Esophagus squamous epithelium (tissue), 4 donors: Measurements from ENCODE around the gene MINDY4B.

Source experiments
- POLR2A ChIP-seq, 4 donors: fragments of 450-650 bp; IDR thresholded peaks; one replicate each; pipeline ENCODE4 v1.6.1; 2017; ENCODE audit warnings: antibody characterized with exemption in 4 of 4, mild to moderate bottlenecking in 4 of 4, moderate library complexity in 3 of 4
- TF ChIP-seq, protein P1 (sequence below), 6 experiments: fragments of 450-650 bp in 4 of 6; fragments of 200-600 bp in 2 of 6; sonication (generic) in 2 of 6; IDR thresholded peaks; one replicate each; pipeline ENCODE4 v1.5.1; 2016 to 2019; ENCODE audit warnings: antibody characterized with exemption in 6 of 6, mild to moderate bottlenecking in 4 of 6, moderate library complexity in 4 of 6

- TF ChIP-seq, protein P1, sequence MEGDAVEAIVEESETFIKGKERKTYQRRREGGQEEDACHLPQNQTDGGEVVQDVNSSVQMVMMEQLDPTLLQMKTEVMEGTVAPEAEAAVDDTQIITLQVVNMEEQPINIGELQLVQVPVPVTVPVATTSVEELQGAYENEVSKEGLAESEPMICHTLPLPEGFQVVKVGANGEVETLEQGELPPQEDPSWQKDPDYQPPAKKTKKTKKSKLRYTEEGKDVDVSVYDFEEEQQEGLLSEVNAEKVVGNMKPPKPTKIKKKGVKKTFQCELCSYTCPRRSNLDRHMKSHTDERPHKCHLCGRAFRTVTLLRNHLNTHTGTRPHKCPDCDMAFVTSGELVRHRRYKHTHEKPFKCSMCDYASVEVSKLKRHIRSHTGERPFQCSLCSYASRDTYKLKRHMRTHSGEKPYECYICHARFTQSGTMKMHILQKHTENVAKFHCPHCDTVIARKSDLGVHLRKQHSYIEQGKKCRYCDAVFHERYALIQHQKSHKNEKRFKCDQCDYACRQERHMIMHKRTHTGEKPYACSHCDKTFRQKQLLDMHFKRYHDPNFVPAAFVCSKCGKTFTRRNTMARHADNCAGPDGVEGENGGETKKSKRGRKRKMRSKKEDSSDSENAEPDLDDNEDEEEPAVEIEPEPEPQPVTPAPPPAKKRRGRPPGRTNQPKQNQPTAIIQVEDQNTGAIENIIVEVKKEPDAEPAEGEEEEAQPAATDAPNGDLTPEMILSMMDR (IDR thresholded peaks at IDR 0.05): no peak
- no peak for TF ChIP-seq POLR2A (IDR thresholded peaks at IDR 0.05)
These were observed 28.3 kb upstream of the MINDY4B start for GRCh38 chr3:150933473-150933995.
